Smooth muscle cell (in vitro differentiated cells): ENCODE results near the gene C12orf75. TPM values are rescaled to one million over a fixed set of nuclear protein-coding genes. Genes with fewer than 3 reads are reported as not detected.
"Not testable (repeated sequence)": the region's sequence is repeated elsewhere in the genome, so short reads cannot be mapped to it uniquely, and the experiment has no call there.

Experiments
- DNase-seq: peaks from one replicate; lab custom pipeline; 2025; ENCODE audit not compliant: unreplicated experiment; lab: John Stamatoyannopoulos, UW
- H2AFZ ChIP-seq: fragments of 200-600 bp; sonication (generic); 2 replicates; pipeline ENCODE4 v1.6.0; 2016; ENCODE audit warnings: antibody characterized with exemption, low read depth, mild to moderate bottlenecking
- H3F3A ChIP-seq: fragments of 200-600 bp; sonication (generic); 2 replicates; pipeline ENCODE4 v1.6.0; 2017; ENCODE audit warnings: antibody characterized with exemption, low read depth
- H3K27ac ChIP-seq: fragments of 200-600 bp; sonication (generic); 2 replicates; pipeline ENCODE4 v1.5.1; 2016; ENCODE audit warnings: low read depth, mild to moderate bottlenecking
- H3K27me3 ChIP-seq: fragments of 200-600 bp; sonication (generic); 2 replicates; pipeline ENCODE4 v1.6.1; 2016; ENCODE audit warnings: low read depth, mild to moderate bottlenecking
- H3K36me3 ChIP-seq: fragments of 200-600 bp; sonication (generic); 2 replicates; pipeline ENCODE4 v1.5.1; 2016; ENCODE audit warnings: low read depth
- H3K4me1 ChIP-seq: fragments of 200-600 bp; sonication (generic); 2 replicates; pipeline ENCODE4 v1.5.1; 2016; ENCODE audit warnings: low read depth
- H3K4me2 ChIP-seq: fragments of 200-600 bp; sonication (generic); 2 replicates; pipeline ENCODE4 v1.6.0; 2016; ENCODE audit warnings: mild to moderate bottlenecking
- H3K4me3 ChIP-seq: fragments of 200-600 bp; sonication (generic); 2 replicates; pipeline ENCODE4 v1.5.1; 2016; ENCODE audit warnings: mild to moderate bottlenecking
- H3K79me2 ChIP-seq: fragments of 200-600 bp; sonication (generic); 2 replicates; pipeline ENCODE4 v1.6.0; 2016; ENCODE audit warnings: low read depth, mild to moderate bottlenecking
- H3K9ac ChIP-seq: fragments of 200-600 bp; sonication (generic); 2 replicates; pipeline ENCODE4 v1.6.0; 2016; ENCODE audit warnings: low read depth
- H3K9me3 ChIP-seq: fragments of 200-600 bp; sonication (generic); replicated peaks from 2 replicates; pipeline ENCODE4 v1.5.1; 2016; ENCODE audit warnings: low read depth
- H4K20me1 ChIP-seq: fragments of 200-600 bp; sonication (generic); 2 replicates; pipeline ENCODE4 v1.6.0; 2016; ENCODE audit warnings: low read depth
- WGBS: methylation state at CpG from one replicate; pipeline ENCODE4 v1.1.7; 2016; ENCODE audit warnings: low lambda C conversion rate; 5-methylcytosine and 5-hydroxymethylcytosine counted together
- polyA plus RNA-seq: library from polyadenylated mRNA; unstranded; fragments of >200 nt; fragmentation: Nextera tagmentation; extraction: Ambion mirVana; gene quantifications from 2 replicates; pipeline ENCODE4 v1.2.1, GENCODE V29; 2016
- total RNA-seq: library from RNA; depleted of rRNA; stranded (reverse); fragments of >200 nt; gene quantifications from 2 replicates; pipeline ENCODE4 v1.2.3, GENCODE V29; 2014
- TF ChIP-seq, protein P1 (sequence below): fragments of 200-600 bp; sonication (generic); IDR thresholded peaks from 2 replicates; pipeline ENCODE4 v1.5.1; 2017; ENCODE audit warnings: borderline replicate concordance, mild to moderate bottlenecking, antibody characterized with exemption; ENCODE audit not compliant: insufficient read depth, poor library complexity, severe bottlenecking

The C12orf75 gene
- total and polyA plus RNA-seq, 2 experiments from 2014 or later = 201 to 309 TPM

DNA sequence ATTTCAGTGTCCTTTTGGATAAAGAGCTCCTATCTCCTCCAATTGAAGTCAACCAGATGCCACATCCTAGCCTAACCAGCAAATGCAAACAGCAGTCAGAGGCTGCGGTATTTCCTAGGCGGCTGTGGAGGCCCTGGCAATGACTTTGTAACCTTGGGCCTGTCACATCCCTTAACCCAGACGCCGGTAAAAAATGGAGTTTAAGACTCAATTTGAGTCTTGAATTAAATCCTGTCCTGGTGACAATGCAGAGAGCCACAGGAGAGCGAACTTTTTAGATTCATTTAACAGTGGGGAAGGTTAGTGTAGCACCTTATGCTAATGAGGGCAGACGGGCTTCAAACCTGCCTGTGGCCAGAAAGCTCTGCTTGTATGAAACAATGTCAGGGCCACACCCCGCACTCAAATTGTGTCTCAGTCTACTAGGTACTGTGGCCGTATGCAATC lies 1.3 kb downstream of the C12orf75 start:
- TF ChIP-seq, protein P1, sequence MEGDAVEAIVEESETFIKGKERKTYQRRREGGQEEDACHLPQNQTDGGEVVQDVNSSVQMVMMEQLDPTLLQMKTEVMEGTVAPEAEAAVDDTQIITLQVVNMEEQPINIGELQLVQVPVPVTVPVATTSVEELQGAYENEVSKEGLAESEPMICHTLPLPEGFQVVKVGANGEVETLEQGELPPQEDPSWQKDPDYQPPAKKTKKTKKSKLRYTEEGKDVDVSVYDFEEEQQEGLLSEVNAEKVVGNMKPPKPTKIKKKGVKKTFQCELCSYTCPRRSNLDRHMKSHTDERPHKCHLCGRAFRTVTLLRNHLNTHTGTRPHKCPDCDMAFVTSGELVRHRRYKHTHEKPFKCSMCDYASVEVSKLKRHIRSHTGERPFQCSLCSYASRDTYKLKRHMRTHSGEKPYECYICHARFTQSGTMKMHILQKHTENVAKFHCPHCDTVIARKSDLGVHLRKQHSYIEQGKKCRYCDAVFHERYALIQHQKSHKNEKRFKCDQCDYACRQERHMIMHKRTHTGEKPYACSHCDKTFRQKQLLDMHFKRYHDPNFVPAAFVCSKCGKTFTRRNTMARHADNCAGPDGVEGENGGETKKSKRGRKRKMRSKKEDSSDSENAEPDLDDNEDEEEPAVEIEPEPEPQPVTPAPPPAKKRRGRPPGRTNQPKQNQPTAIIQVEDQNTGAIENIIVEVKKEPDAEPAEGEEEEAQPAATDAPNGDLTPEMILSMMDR = no peak
- peak overlapping the region; percentile 96 for H3K4me2 ChIP-seq
- peak overlapping the region; percentile 20 for H2AFZ ChIP-seq
- H3K4me3 ChIP-seq = peak overlapping the region; percentile 78
- no peaks in the 10 kb centered on the region for H3K9me3 ChIP-seq
- H3K27ac ChIP-seq = peak overlapping the region; percentile 66
- H3K36me3 ChIP-seq = no peaks in the 10 kb centered on the region
- peaks cover 49% of the 10 kb centered on the region for H3K79me2 ChIP-seq
- peaks cover 17% of the 10 kb centered on the region for H3K4me1 ChIP-seq
- no peaks in the 10 kb centered on the region for H3K27me3 ChIP-seq
- peak overlapping the region; percentile 29 for H3K9ac ChIP-seq
- H4K20me1 ChIP-seq = peaks cover 10% of the 10 kb centered on the region
- DNase-seq = no peak
- peaks cover 26% of the 10 kb centered on the region for H3F3A ChIP-seq
- WGBS = 17% methylated on average over 8 of the region's 8 CpGs

DNA sequence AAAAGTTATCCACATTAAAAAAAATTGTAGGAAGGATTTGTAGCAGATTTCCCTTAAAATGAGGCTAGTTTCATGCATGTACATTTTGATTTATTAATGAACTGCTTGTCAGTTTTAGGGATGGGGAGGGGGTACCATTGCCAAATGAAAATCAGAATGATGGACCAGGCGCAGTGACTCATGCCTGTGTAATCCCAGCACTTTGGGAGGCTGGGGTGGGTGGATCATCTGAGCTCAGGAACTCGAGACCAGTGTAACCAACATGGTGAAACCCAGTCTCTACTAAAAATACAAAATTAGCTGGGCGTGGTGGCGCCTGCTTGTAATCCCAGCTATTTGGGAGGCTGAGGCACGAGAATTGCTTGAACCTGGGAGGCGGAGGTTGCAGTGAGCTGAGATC lies 1.8 kb downstream of the C12orf75 start:
- Histone ChIP-seq H3K27ac (peak overlapping the region; percentile 66), H2AFZ (peak overlapping the region; percentile 20), H3K4me1 (peaks cover 17% of the 10 kb centered on the region), H3K4me2 (peak overlapping the region; percentile 96), H3K4me3 (peak overlapping the region; percentile 78), H3K79me2 (peaks cover 53% of the 10 kb centered on the region), H3K9ac (peak overlapping the region; percentile 29), H3F3A (peaks cover 26% of the 10 kb centered on the region), H4K20me1 (peaks cover 12% of the 10 kb centered on the region)
- not testable (repeated sequence) for H3K36me3 ChIP-seq, DNase-seq, H3K27me3 ChIP-seq, H3K9me3 ChIP-seq
- 69% methylated on average over 6 of the region's 6 CpGs for WGBS

DNA sequence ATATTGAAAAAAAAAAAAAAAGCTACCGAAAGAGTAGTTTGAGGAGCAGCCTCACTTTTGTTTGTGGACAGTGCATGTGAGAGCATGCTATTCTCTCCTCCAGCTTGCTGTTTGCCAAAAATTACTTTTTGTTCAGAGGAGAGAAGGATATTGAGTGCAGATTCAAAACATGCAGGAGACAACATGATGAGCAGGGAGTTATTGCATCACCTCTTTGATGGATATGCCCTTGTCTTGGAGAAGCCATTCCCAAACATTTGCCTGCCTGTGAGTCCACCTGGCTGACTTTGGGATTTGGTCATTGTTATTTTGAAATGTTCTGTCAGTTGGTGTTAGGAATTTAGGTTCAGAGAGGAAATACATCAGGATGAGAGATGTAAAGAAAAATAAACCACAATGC lies 2.4 kb downstream of the C12orf75 start:
- Histone ChIP-seq H4K20me1 (peaks cover 15% of the 10 kb centered on the region), H3K4me1 (peaks cover 17% of the 10 kb centered on the region), H3K4me3 (no peak overlapping the region), H3K79me2 (peaks cover 60% of the 10 kb centered on the region), H3K4me2 (peak overlapping the region; percentile 96), H3K27ac (peak overlapping the region; percentile 37), H3F3A (peaks cover 26% of the 10 kb centered on the region), H3K9me3 (no peaks in the 10 kb centered on the region), H3K36me3 (no peaks in the 10 kb centered on the region), H2AFZ (no peak overlapping the region), H3K9ac (no peak overlapping the region), H3K27me3 (no peaks in the 10 kb centered on the region)
- TF ChIP-seq, protein P1 = no peak
- DNase-seq = no peak
- WGBS = 95% methylated on average over 1 of the region's 1 CpG

DNA sequence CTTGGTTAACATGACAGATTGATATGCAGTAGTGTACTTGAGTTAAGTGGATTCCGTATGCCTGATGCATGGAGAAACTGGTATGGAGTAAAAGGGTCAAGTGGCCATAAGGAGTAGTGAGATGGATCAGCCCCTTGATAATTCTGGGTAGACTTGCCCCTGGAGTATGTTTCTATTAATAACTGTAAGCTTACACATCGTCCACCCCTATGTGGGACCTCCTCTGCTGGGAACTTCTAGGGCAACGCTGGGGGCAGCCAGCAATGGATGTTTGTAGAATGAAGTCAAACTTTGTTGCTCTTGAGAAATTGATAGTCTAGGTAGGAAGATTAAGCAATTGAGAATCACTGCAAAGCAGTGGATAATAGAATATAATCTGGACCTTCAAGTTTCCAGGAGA lies 3.5 kb downstream of the C12orf75 start:
- Histone ChIP-seq H3K9ac (peak overlapping the region; percentile 7), H3K27me3 (no peaks in the 10 kb centered on the region), H3K79me2 (peaks cover 70% of the 10 kb centered on the region), H3K27ac (peak overlapping the region; percentile 68), H3K9me3 (no peaks in the 10 kb centered on the region), H2AFZ (no peak overlapping the region), H3K4me1 (peaks cover 17% of the 10 kb centered on the region), H3K4me3 (no peak overlapping the region), H3K36me3 (no peaks in the 10 kb centered on the region), H3F3A (peaks cover 26% of the 10 kb centered on the region), H4K20me1 (peaks cover 16% of the 10 kb centered on the region), H3K4me2 (peak overlapping the region; percentile 96)
- TF ChIP-seq, protein P1 = no peak
- WGBS = 57% methylated on average over 3 of the region's 3 CpGs
- no peak for DNase-seq
